ENCODE measurements around the gene COL6A1. TPM values are rescaled to one million over a fixed set of nuclear protein-coding genes. Genes with fewer than 3 reads are reported as not detected.

The COL6A1 gene
- total RNA-seq, 1 experiment from 2014 or later = 193 TPM

DNA sequence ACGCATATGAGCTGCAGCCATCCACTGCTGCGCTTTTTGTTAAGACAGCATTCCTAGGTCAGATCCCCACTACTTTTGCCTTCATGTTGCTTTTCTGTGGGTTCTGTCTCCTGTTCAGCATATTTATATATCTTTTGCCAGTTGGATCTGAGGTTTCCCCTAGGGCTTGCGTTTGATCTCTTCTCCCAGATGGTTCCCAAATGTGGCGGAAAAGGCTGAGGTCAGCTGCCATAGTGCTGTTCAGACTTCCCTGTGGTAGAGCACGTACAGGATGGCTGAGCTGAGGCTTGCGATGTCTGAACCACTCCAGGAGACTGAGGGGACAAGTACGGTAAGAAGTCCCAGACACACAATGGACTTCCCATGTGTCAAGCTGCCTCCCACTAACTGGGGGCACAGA is 39.8 kb downstream of the COL6A1 start:
- Histone ChIP-seq H2AK5ac (ENCODE audit: insufficient read length, low read length) (no peak overlapping the region), H3K4ac (ENCODE audit: low read depth, low read length) (no peak overlapping the region), H2BK12ac (ENCODE audit: insufficient read length, low read depth, low read length) (no peak overlapping the region), H3K27ac (ENCODE audit: insufficient read length, low read depth, low read length) (no peak overlapping the region), H3K79me1 (ENCODE audit: insufficient read depth, low read depth, low read length, poor library complexity, severe bottlenecking) (no peaks in the 10 kb centered on the region), H3K9ac (ENCODE audit: extremely low read depth, insufficient read length, low read length) (no peak overlapping the region), H4K20me1 (ENCODE audit: control insufficient read depth, insufficient read depth, insufficient read length) (no peaks in the 10 kb centered on the region), H4K5ac (ENCODE audit: insufficient read length, low read depth, low read length) (no peak overlapping the region), H2BK5ac (ENCODE audit: insufficient read length, low read length) (no peak overlapping the region), H3K27me3 (ENCODE audit: insufficient read depth, low read length) (no peaks in the 10 kb centered on the region), H3K23ac (ENCODE audit: insufficient read length, low read depth, low read length) (no peak overlapping the region), H3K9me3 (ENCODE audit: control insufficient read depth, low read depth, low read length) (no peaks in the 10 kb centered on the region), H3K79me2 (ENCODE audit: insufficient read depth, low read length) (0 out of 2 replicates have a peak, but pooled peaks cover 1% of the 10 kb centered on the region), H3K18ac (ENCODE audit: insufficient read length, low read depth, low read length) (no peak overlapping the region), H3K23me2 (ENCODE audit: insufficient read length, low read depth, low read length, poor library complexity, severe bottlenecking) (no peaks in the 10 kb centered on the region), H3K4me1 (ENCODE audit: insufficient read depth, low read length) (no peaks in the 10 kb centered on the region), H4K8ac (replicated peaks; ENCODE audit: insufficient read length, low read depth, low read length) (no peak overlapping the region), H3K4me2 (ENCODE audit: insufficient read depth, insufficient read length, low read length) (no peak overlapping the region), H3T11ph (ENCODE audit: low read length) (no peak overlapping the region), H2BK20ac (ENCODE audit: low read depth, low read length, poor library complexity, severe bottlenecking) (no peak overlapping the region), H3K14ac (ENCODE audit: insufficient read depth, low read length) (no peak overlapping the region), H2BK120ac (ENCODE audit: low read depth, low read length, poor library complexity, severe bottlenecking) (no peak overlapping the region), H4K91ac (ENCODE audit: insufficient read length, low read depth, low read length) (no peak overlapping the region), H2BK15ac (ENCODE audit: low read depth, low read length) (no peak overlapping the region), H3K56ac (ENCODE audit: insufficient read length, low read depth, low read length) (no peak overlapping the region), H2AFZ (ENCODE audit: low read length) (no peak overlapping the region)
- Mint-ChIP-seq H3K4me3 (no peak overlapping the region), H3K36me3 (ENCODE audit: insufficient read depth in 1 of 3, low read depth in 3 of 3) (peaks cover 0 to 2% (median 0%) of the 10 kb centered on the region in 3 experiments; a peak in 1 of 7 replicates), H3K27ac (peak overlapping the region in 1 of 3 experiments; percentile 76; a peak in 2 of 7 replicates), H3K4me1 (peaks cover 8 to 9% of the 10 kb centered on the region in 2 experiments), H3K9me3 (no peaks in the 10 kb centered on the region; a peak in 1 of 5 replicates), H3K27me3 (ENCODE audit: low read depth) (peaks cover 15% of the 10 kb centered on the region)
- no peak for DNase-seq
- TF ChIP-seq CTCF (conservative IDR thresholded peaks at IDR 0.05) = no peak
- no CpG with 5 or more reads among the region's 7 CpGs for WGBS (ENCODE audit: extremely low coverage, insufficient read length, low lambda C conversion rate)
